GM12878 (cell line): ENCODE measurements around the gene RFX3. TPM values are rescaled to one million over a fixed set of nuclear protein-coding genes. Genes with fewer than 3 reads are reported as not detected.

Source experiments
- ATAC-seq: fragments of 200-7000 bp; cut with Tn5 transposase; 3 replicates; pipeline ENCODE4 v1.9.1; 2020; ENCODE audit warnings: mild to moderate bottlenecking, moderate library complexity
- BruUV-seq: library from RNA; stranded (reverse); fragments of 400-500 nt; replicated peaks from 2 replicates; lab custom pipeline; 2021; lab: Mats Ljungman, UMichigan
- CTCF ChIA-PET: fragments of 300-600 bp; sonication (Branson Sonifier 250); formaldehyde crosslinking; extraction: SDS; loops from one replicate; lab custom pipeline; 2021; ENCODE audit warnings: inconsistent platforms; lab: Yijun Ruan, JAX
- POLR2A ChIA-PET: fragments of 350-600 bp; formaldehyde crosslinking; extraction: SDS; loops from one replicate; lab custom pipeline; 2021; ENCODE audit warnings: inconsistent platforms; lab: Charles Lee
- RAD21 ChIA-PET: fragments of 300-600 bp; sonication (Branson Sonifier 250); formaldehyde crosslinking; loops from one replicate; lab custom pipeline; 2023; ENCODE audit warnings: antibody characterized with exemption; ENCODE audit not compliant: unreplicated experiment; lab: Charles Lee
- SMC1A ChIA-PET: fragments of 300-600 bp; sonication (Branson Sonifier 250); formaldehyde crosslinking; loops from one replicate; lab custom pipeline; 2023; ENCODE audit not compliant: unreplicated experiment, uncharacterized antibody; lab: Charles Lee
- DNase-seq: peaks from one replicate; pipeline ENCODE4 v3.0.0-alpha.2; 2011; ENCODE audit warnings: low read depth, low spot score
- FAIRE-seq: peaks from 3 replicates; lab custom pipeline; 2011; peaks lifted over from hg19 to GRCh38; lab: Jason Lieb, UNC
- H2AFZ ChIP-seq: 2 replicates; pipeline ENCODE4 v1.6.0; 2011; ENCODE audit warnings: low read depth, low read length, control low read depth; ENCODE audit not compliant: control insufficient read depth
- H3K27ac ChIP-seq: 2 replicates; pipeline ENCODE4 v1.5.1; 2011; ENCODE audit warnings: control low read depth; ENCODE audit not compliant: control insufficient read depth, insufficient read depth
- H3K27me3 ChIP-seq, 2 experiments: replicated peaks in 1 of 2; 2 replicates each; pipeline versions ENCODE4 v1.6.0 to v1.6.1; 2011; ENCODE audit warnings: low read length in 1 of 2; ENCODE audit not compliant: control insufficient read depth in 2 of 2, insufficient read depth in 2 of 2
- H3K36me3 ChIP-seq, 2 experiments: 2 replicates each; pipeline ENCODE4 v1.5.1; 2011; ENCODE audit warnings: low read length in 1 of 2; ENCODE audit not compliant: control insufficient read depth in 2 of 2, insufficient read depth in 2 of 2
- H3K4me1 ChIP-seq: 2 replicates; pipeline ENCODE4 v1.6.1; 2011; ENCODE audit warnings: mild to moderate bottlenecking, low read length, moderate library complexity, mixed read lengths; ENCODE audit not compliant: control insufficient read depth, insufficient read depth
- H3K4me2 ChIP-seq: 2 replicates; pipeline ENCODE4 v1.6.0; 2011; ENCODE audit warnings: control low read depth; ENCODE audit not compliant: control insufficient read depth, insufficient read depth
- H3K4me3 ChIP-seq: fragments of 200-600 bp; sonication (generic); 2 replicates; pipeline ENCODE4 v1.5.1; 2016
- H3K79me2 ChIP-seq: 2 replicates; pipeline ENCODE4 v1.6.0; 2011; ENCODE audit warnings: low read length; ENCODE audit not compliant: control insufficient read depth, insufficient read depth
- H3K9ac ChIP-seq: 2 replicates; pipeline ENCODE4 v1.8.0; 2011; ENCODE audit warnings: low read length, control low read depth, mixed read lengths; ENCODE audit not compliant: control insufficient read depth, insufficient read depth
- H3K9me3 ChIP-seq: replicated peaks from 3 replicates; pipeline ENCODE4 v1.5.1; 2011; ENCODE audit warnings: mild to moderate bottlenecking, low read length; ENCODE audit not compliant: control insufficient read depth, insufficient read depth
- H4K20me1 ChIP-seq: 2 replicates; pipeline ENCODE4 v1.6.0; 2011; ENCODE audit not compliant: control insufficient read depth, insufficient read depth
- ASH2L ChIP-seq: fragments of 300-600, 200-600 bp; sonication (generic); IDR thresholded peaks from 2 replicates; pipeline ENCODE4 v1.6.1; 2017; ENCODE audit warnings: low read depth, mild to moderate bottlenecking, borderline replicate concordance
- CEBPB ChIP-seq, 2 experiments: fragments of 150-350 bp in 1 of 2; IDR thresholded peaks; 2 replicates each; pipeline ENCODE4 v1.6.1; 2012 to 2014; ENCODE audit warnings: low read depth in 2 of 2, low read length in 2 of 2, borderline replicate concordance in 1 of 2, inconsistent platforms in 1 of 2
- CHD1 ChIP-seq: IDR thresholded peaks from 2 replicates; pipeline ENCODE4 v1.6.1; 2012; ENCODE audit warnings: low read depth, low read length, improper control_type of control experiment
- ETV6 ChIP-seq, 2 experiments: fragments of 450-650 bp in 1 of 2; IDR thresholded peaks in 1 of 2; conservative IDR thresholded peaks in 1 of 2; 2 replicates each; pipeline ENCODE4 v1.6.1; 2014; ENCODE audit warnings: antibody characterized with exemption in 1 of 2, borderline replicate concordance in 1 of 2, low read depth in 1 of 2, mild to moderate bottlenecking in 1 of 2, moderate library complexity in 1 of 2
- FOXM1 ChIP-seq: IDR thresholded peaks from 2 replicates; pipeline ENCODE4 v1.6.1; 2012; ENCODE audit warnings: low read depth, mild to moderate bottlenecking, inconsistent platforms, low read length, moderate library complexity
- GABPA ChIP-seq: IDR thresholded peaks from 2 replicates; pipeline ENCODE4 v1.6.1; 2014; ENCODE audit warnings: antibody characterized with exemption, low read depth, mild to moderate bottlenecking, inconsistent platforms
- IKZF2 ChIP-seq, 2 experiments: fragments of 450-650 bp; IDR thresholded peaks; 2 replicates each; pipeline ENCODE4 v1.6.1; 2017; ENCODE audit warnings: mild to moderate bottlenecking in 2 of 2, moderate library complexity in 2 of 2
- JUNB ChIP-seq: IDR thresholded peaks from 2 replicates; pipeline ENCODE4 v1.6.1; 2016; ENCODE audit warnings: antibody characterized with exemption, mild to moderate bottlenecking
- NBN ChIP-seq: fragments of 450-650 bp; IDR thresholded peaks from 2 replicates; pipeline ENCODE4 v1.6.1; 2016
- NFIC ChIP-seq: IDR thresholded peaks from 2 replicates; pipeline ENCODE4 v1.6.1; 2012; ENCODE audit warnings: low read depth, mild to moderate bottlenecking, inconsistent platforms, low read length, moderate library complexity
- NRF1 ChIP-seq: conservative IDR thresholded peaks from 2 replicates; pipeline ENCODE4 v1.6.1; 2011; ENCODE audit warnings: mild to moderate bottlenecking, low read depth, low read length, improper control_type of control experiment
- RB1 ChIP-seq: fragments of 450-650 bp; formaldehyde crosslinking; IDR thresholded peaks from 2 replicates; pipeline ENCODE4 v1.6.1; 2017; ENCODE audit warnings: mild to moderate bottlenecking, borderline replicate concordance
- RUNX3 ChIP-seq: IDR thresholded peaks from 2 replicates; pipeline ENCODE4 v1.6.1; 2012; ENCODE audit warnings: low read length, inconsistent platforms
- SPI1 ChIP-seq: IDR thresholded peaks from 2 replicates; pipeline ENCODE4 v1.6.1; 2011; ENCODE audit warnings: low read depth, mild to moderate bottlenecking, low read length, moderate library complexity, borderline replicate concordance; ENCODE audit not compliant: insufficient read depth
- YY1 ChIP-seq: IDR thresholded peaks from 2 replicates; pipeline ENCODE4 v1.6.1; 2011; ENCODE audit warnings: low read depth, mild to moderate bottlenecking, low read length
- ZNF217 ChIP-seq: fragments of 450-650 bp; IDR thresholded peaks from 2 replicates; pipeline ENCODE4 v1.6.1; 2017; ENCODE audit warnings: antibody characterized with exemption, mild to moderate bottlenecking
- WGBS: methylation state at CpG from one replicate; pipeline ENCODE4 v1.1.6; 2016; ENCODE audit warnings: low lambda C conversion rate; ENCODE audit not compliant: insufficient replicate concordance, insufficient coverage; ENCODE audit errors: missing lambda C conversion rate; 5-methylcytosine and 5-hydroxymethylcytosine counted together
- in situ Hi-C: fragments of 300-500 bp; cut with MboI; formaldehyde crosslinking; loops from 9 replicates; pipeline ENCODE4 v1.14.3; 2018; ENCODE audit warnings: mixed read lengths
- intact Hi-C: fragments of 100-400 bp; cut with micrococcal nuclease; formaldehyde crosslinking; loops from one replicate; pipeline ENCODE4 v1.14.2; 2022; ENCODE audit not compliant: unreplicated experiment
- polyA plus RNA-seq, 11 experiments: library from polyadenylated mRNA; depleted of rRNA in 4 of 11; unstranded in 6 of 11; stranded (reverse) in 5 of 11; fragments of >200 nt; fragmentation: Nextera tagmentation in 4 of 11; fragmentation: Illumina TruSeq in 1 of 11; extraction: Ambion mirVana in 4 of 11; extraction: Trizol in 1 of 11; gene quantifications; 1 replicate in 1 of 11; 2 replicates in 10 of 11; pipeline versions ENCODE4 v1.2.1 to v1.2.3, GENCODE V29; 2011 to 2016; ENCODE audit warnings: inconsistent platforms in 2 of 11, missing spikeins in 2 of 11, low read depth in 1 of 11
- total RNA-seq, 4 experiments: library from RNA; depleted of rRNA in 3 of 4; stranded (reverse); fragments of >200 nt in 3 of 4; fragmentation: Illumina TruSeq in 1 of 4; extraction: Trizol in 1 of 4; gene quantifications; 2 replicates each; pipeline versions ENCODE4 v1.2.1 to v1.2.3, GENCODE V29; 2013 to 2021
- TF ChIP-seq, protein P1 (sequence below): fragments of 450-650 bp; IDR thresholded peaks from 2 replicates; pipeline ENCODE4 v1.6.1; 2017; ENCODE audit warnings: mild to moderate bottlenecking, low read depth, inconsistent platforms; ENCODE audit not compliant: poor library complexity, severe bottlenecking
- TF ChIP-seq, protein P2 (sequence below): IDR thresholded peaks from 2 replicates; pipeline ENCODE4 v1.6.1; 2011; ENCODE audit warnings: mild to moderate bottlenecking, low read depth, low read length, moderate library complexity; ENCODE audit not compliant: insufficient replicate concordance
- TF ChIP-seq, protein P3 (sequence below): IDR thresholded peaks from 2 replicates; pipeline ENCODE4 v1.6.1; 2012; ENCODE audit warnings: low read length, inconsistent platforms

The RFX3 gene
- total and polyA plus RNA-seq, 10 of the 15 experiments (the other 5 are each of a cell fraction or from before 2014, with no cell fraction given), result 1.2 to 26.4 (median 6.7) TPM

DNA sequence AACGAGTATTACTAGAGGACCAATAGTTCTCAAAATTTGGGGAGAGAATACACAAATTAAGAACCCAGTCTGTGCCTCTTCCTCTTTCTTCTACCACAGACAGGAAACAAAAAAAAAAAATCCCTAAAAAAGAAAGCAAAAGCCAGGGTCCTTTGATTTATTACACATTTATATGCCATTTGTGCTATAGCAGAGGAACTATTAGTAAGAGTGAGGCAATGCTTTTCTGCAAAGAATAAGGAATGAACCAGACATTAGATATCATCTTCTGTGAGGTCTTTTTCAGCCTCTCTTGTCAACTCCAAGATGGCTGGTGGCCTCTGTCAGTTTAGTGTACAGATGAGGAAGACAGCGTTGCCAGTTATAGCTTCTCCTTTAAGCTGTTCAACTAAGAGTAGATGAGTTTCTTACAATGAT lies 127.6 kb downstream of the RFX3 start:
- H3K4me2 ChIP-seq, result peak overlapping the region; percentile 75
- intact Hi-C loops, result loop anchor here (2.0 to 5.0 kb wide), 2 partner anchors 97 to 129 kb away; partner anchors contain the start of gene RFX3
- DNase-seq (no peak), FAIRE-seq (no peak), ATAC-seq (peak; percentile 78)
- ChIA-PET CTCF (interaction anchor here (1.3 kb wide), 2 partner anchors 43 to 157 kb away, joined by 3 to 4 read pairs; no protein-coding TSS in a partner anchor), POLR2A (no interaction called here), RAD21 (interaction anchor here (0.6 to 1.2 kb wide), 2 partner anchors 14 to 122 kb away, joined by 3 read pairs; no protein-coding TSS in a partner anchor), SMC1A (interaction anchor here (0.7 to 1.5 kb wide), 2 partner anchors 14 to 27 kb away, joined by 4 to 7 read pairs; no protein-coding TSS in a partner anchor)
- peak overlapping the region; percentile 23; the same call in 1 of the 2 replicates for H3K4me3 ChIP-seq
- H3K36me3 ChIP-seq, result no peaks in the 10 kb centered on the region
- no peaks in the 10 kb centered on the region; the same call in 2 of the 3 replicates for H3K9me3 ChIP-seq
- no peaks in the 10 kb centered on the region for H4K20me1 ChIP-seq
- no peak overlapping the region for H3K9ac ChIP-seq
- no peaks in the 10 kb centered on the region for H3K27me3 ChIP-seq
- H3K4me1 ChIP-seq, result peaks cover 3% of the 10 kb centered on the region; the same call in 1 of the 2 replicates
- H3K27ac ChIP-seq, result peak overlapping the region; percentile 74
- peak overlapping the region; percentile 33 for H2AFZ ChIP-seq
- H3K79me2 ChIP-seq, result no peaks in the 10 kb centered on the region; the same call in 1 of the 2 replicates
- in situ Hi-C loops, result no loop called here
- WGBS, result 23% methylated on average over 2 of the region's 2 CpGs
- no TSS peak for BruUV-seq
- TF ChIP-seq JUNB (peak; percentile 20; the same call in 1 of the 2 replicates), NFIC (peak; percentile 78), GABPA (0 out of 2 replicates have a peak, but pooled peaks have one; percentile 50), YY1 (peak; percentile 87), RUNX3 (peak; percentile 82), RB1 (no peak), NRF1 (no peak), SPI1 (peak; percentile 80), NBN (0 out of 2 replicates have a peak, but pooled peaks have one; percentile 20), IKZF2 (IDR thresholded peaks at IDR 0.05) (peak in 1 of 2 experiments; percentile 14; a peak in 2 of 4 replicates), FOXM1 (0 out of 2 replicates have a peak, but pooled peaks have one; percentile 10), CEBPB (IDR thresholded peaks at IDR 0.05; ENCODE audit: borderline replicate concordance in 1 of 2, low read depth in 2 of 2, low read length in 2 of 2) (peak in 1 of 2 experiments; percentile 29; a peak in 1 of 4 replicates), ETV6 (conservative IDR thresholded peaks at IDR 0.05 in 1 of 2, IDR thresholded peaks at IDR 0.05 in 1 of 2; ENCODE audit: borderline replicate concordance in 1 of 2, low read depth in 1 of 2) (peak in 1 of 2 experiments; percentile 52; a peak in 1 of 4 replicates), CHD1 (no peak), ASH2L (no peak), ZNF217 (no peak)
- TF ChIP-seq, protein P1, sequence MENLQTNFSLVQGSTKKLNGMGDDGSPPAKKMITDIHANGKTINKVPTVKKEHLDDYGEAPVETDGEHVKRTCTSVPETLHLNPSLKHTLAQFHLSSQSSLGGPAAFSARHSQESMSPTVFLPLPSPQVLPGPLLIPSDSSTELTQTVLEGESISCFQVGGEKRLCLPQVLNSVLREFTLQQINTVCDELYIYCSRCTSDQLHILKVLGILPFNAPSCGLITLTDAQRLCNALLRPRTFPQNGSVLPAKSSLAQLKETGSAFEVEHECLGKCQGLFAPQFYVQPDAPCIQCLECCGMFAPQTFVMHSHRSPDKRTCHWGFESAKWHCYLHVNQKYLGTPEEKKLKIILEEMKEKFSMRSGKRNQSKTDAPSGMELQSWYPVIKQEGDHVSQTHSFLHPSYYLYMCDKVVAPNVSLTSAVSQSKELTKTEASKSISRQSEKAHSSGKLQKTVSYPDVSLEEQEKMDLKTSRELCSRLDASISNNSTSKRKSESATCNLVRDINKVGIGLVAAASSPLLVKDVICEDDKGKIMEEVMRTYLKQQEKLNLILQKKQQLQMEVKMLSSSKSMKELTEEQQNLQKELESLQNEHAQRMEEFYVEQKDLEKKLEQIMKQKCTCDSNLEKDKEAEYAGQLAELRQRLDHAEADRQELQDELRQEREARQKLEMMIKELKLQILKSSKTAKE, result no peak
- TF ChIP-seq, protein P2, sequence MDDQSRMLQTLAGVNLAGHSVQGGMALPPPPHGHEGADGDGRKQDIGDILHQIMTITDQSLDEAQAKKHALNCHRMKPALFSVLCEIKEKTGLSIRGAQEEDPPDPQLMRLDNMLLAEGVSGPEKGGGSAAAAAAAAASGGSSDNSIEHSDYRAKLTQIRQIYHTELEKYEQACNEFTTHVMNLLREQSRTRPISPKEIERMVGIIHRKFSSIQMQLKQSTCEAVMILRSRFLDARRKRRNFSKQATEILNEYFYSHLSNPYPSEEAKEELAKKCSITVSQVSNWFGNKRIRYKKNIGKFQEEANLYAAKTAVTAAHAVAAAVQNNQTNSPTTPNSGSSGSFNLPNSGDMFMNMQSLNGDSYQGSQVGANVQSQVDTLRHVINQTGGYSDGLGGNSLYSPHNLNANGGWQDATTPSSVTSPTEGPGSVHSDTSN, result peak; percentile 34
- TF ChIP-seq, protein P3, sequence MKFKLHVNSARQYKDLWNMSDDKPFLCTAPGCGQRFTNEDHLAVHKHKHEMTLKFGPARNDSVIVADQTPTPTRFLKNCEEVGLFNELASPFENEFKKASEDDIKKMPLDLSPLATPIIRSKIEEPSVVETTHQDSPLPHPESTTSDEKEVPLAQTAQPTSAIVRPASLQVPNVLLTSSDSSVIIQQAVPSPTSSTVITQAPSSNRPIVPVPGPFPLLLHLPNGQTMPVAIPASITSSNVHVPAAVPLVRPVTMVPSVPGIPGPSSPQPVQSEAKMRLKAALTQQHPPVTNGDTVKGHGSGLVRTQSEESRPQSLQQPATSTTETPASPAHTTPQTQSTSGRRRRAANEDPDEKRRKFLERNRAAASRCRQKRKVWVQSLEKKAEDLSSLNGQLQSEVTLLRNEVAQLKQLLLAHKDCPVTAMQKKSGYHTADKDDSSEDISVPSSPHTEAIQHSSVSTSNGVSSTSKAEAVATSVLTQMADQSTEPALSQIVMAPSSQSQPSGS, result peak; percentile 47; the same call in 1 of the 2 replicates
